ENCODE measurements around the gene HIVEP2.

HIVEP2 gene

GRCh38 chr6:142887517-142887916 lies 57.5 kb downstream of the HIVEP2 start:
- H3K27ac ChIP-seq (ENCODE audit: low read depth, low read length): no peak overlapping the region
- no peak overlapping the region for H3K4me3 ChIP-seq (ENCODE audit: low read depth, low read length)
- no peak overlapping the region for H3K9ac ChIP-seq (ENCODE audit: low read depth, low read length)
- peaks cover 40% of the 10 kb centered on the region for H3K4me1 ChIP-seq (ENCODE audit: control insufficient read depth, insufficient read depth, low read length)
- no peaks in the 10 kb centered on the region for H3K9me3 ChIP-seq (ENCODE audit: control insufficient read depth, insufficient read depth, low read length)
- no peaks in the 10 kb centered on the region for H3K36me3 ChIP-seq (ENCODE audit: control insufficient read depth, insufficient read depth, low read length)
- H3K27me3 ChIP-seq (ENCODE audit: control insufficient read depth, insufficient read depth, low read length): no peaks in the 10 kb centered on the region

- H3K4me3 ChIP-seq (ENCODE audit: low read depth, low read length): no peak overlapping the region
- no peaks in the 10 kb centered on the region for H3K36me3 ChIP-seq (ENCODE audit: control insufficient read depth, insufficient read depth, low read length)
- H3K27me3 ChIP-seq (ENCODE audit: control insufficient read depth, insufficient read depth, low read length): no peaks in the 10 kb centered on the region
- peaks cover 41% of the 10 kb centered on the region for H3K4me1 ChIP-seq (ENCODE audit: control insufficient read depth, insufficient read depth, low read length)
- H3K9ac ChIP-seq (ENCODE audit: low read depth, low read length): no peak overlapping the region
- H3K9me3 ChIP-seq (ENCODE audit: control insufficient read depth, insufficient read depth, low read length): no peaks in the 10 kb centered on the region
- H3K27ac ChIP-seq (ENCODE audit: low read depth, low read length): peak overlapping the region; percentile 7
Observed at GRCh38 chr6:142886431-142887170, 58.4 kb downstream of the HIVEP2 start.

- no peaks in the 10 kb centered on the region for H3K27me3 ChIP-seq (ENCODE audit: control insufficient read depth, insufficient read depth, low read length)
- H3K9me3 ChIP-seq (ENCODE audit: control insufficient read depth, insufficient read depth, low read length): no peaks in the 10 kb centered on the region
- H3K27ac ChIP-seq (ENCODE audit: low read depth, low read length): peak overlapping the region; percentile 89
- H3K9ac ChIP-seq (ENCODE audit: low read depth, low read length): no peak overlapping the region
- H3K4me1 ChIP-seq (ENCODE audit: control insufficient read depth, insufficient read depth, low read length): peaks cover 41% of the 10 kb centered on the region
- no peaks in the 10 kb centered on the region for H3K36me3 ChIP-seq (ENCODE audit: control insufficient read depth, insufficient read depth, low read length)
- peak overlapping the region; percentile 27 for H3K4me3 ChIP-seq (ENCODE audit: low read depth, low read length)
Observed at GRCh38 chr6:142885182-142885867, 59.7 kb downstream of the HIVEP2 start.

- Histone ChIP-seq H3K4me3 (ENCODE audit: low read depth, low read length) (peak overlapping the region; percentile 27; the same call in 1 of the 2 replicates), H3K27me3 (ENCODE audit: control insufficient read depth, insufficient read depth, low read length) (no peaks in the 10 kb centered on the region), H3K36me3 (ENCODE audit: control insufficient read depth, insufficient read depth, low read length) (no peaks in the 10 kb centered on the region), H3K27ac (ENCODE audit: low read depth, low read length) (peak overlapping the region; percentile 89), H3K4me1 (ENCODE audit: control insufficient read depth, insufficient read depth, low read length) (peaks cover 41% of the 10 kb centered on the region), H3K9ac (ENCODE audit: low read depth, low read length) (no peak overlapping the region), H3K9me3 (ENCODE audit: control insufficient read depth, insufficient read depth, low read length) (no peaks in the 10 kb centered on the region)
Observed at GRCh38 chr6:142884214-142885035, 60.6 kb downstream of the HIVEP2 start.

GRCh38 chr6:142883011-142883410 lies 62.0 kb downstream of the HIVEP2 start:
- Histone ChIP-seq H3K9ac (ENCODE audit: low read depth, low read length) (no peak overlapping the region), H3K36me3 (ENCODE audit: control insufficient read depth, insufficient read depth, low read length) (no peaks in the 10 kb centered on the region), H3K27ac (ENCODE audit: low read depth, low read length) (no peak overlapping the region), H3K9me3 (ENCODE audit: control insufficient read depth, insufficient read depth, low read length) (no peaks in the 10 kb centered on the region), H3K4me1 (ENCODE audit: control insufficient read depth, insufficient read depth, low read length) (peaks cover 41% of the 10 kb centered on the region), H3K27me3 (ENCODE audit: control insufficient read depth, insufficient read depth, low read length) (no peaks in the 10 kb centered on the region), H3K4me3 (ENCODE audit: low read depth, low read length) (no peak overlapping the region)

GRCh38 chr6:142881761-142882160 lies 63.2 kb downstream of the HIVEP2 start:
- H3K9ac ChIP-seq (ENCODE audit: low read depth, low read length): no peak overlapping the region
- no peaks in the 10 kb centered on the region for H3K36me3 ChIP-seq (ENCODE audit: control insufficient read depth, insufficient read depth, low read length)
- no peaks in the 10 kb centered on the region for H3K9me3 ChIP-seq (ENCODE audit: control insufficient read depth, insufficient read depth, low read length)
- no peaks in the 10 kb centered on the region for H3K27me3 ChIP-seq (ENCODE audit: control insufficient read depth, insufficient read depth, low read length)
- H3K4me3 ChIP-seq (ENCODE audit: low read depth, low read length): no peak overlapping the region
- H3K27ac ChIP-seq (ENCODE audit: low read depth, low read length): no peak overlapping the region
- H3K4me1 ChIP-seq (ENCODE audit: control insufficient read depth, insufficient read depth, low read length): peaks cover 38% of the 10 kb centered on the region

GRCh38 chr6:142881290-142881689 lies 63.7 kb downstream of the HIVEP2 start:
- Histone ChIP-seq H3K9me3 (ENCODE audit: control insufficient read depth, insufficient read depth, low read length) (no peaks in the 10 kb centered on the region), H3K27ac (ENCODE audit: low read depth, low read length) (no peak overlapping the region), H3K9ac (ENCODE audit: low read depth, low read length) (no peak overlapping the region), H3K4me1 (ENCODE audit: control insufficient read depth, insufficient read depth, low read length) (peaks cover 35% of the 10 kb centered on the region), H3K36me3 (ENCODE audit: control insufficient read depth, insufficient read depth, low read length) (no peaks in the 10 kb centered on the region), H3K4me3 (ENCODE audit: low read depth, low read length) (no peak overlapping the region), H3K27me3 (ENCODE audit: control insufficient read depth, insufficient read depth, low read length) (no peaks in the 10 kb centered on the region)

- no peaks in the 10 kb centered on the region for H3K27me3 ChIP-seq (ENCODE audit: control insufficient read depth, insufficient read depth, low read length)
- H3K27ac ChIP-seq (ENCODE audit: low read depth, low read length): no peak overlapping the region
- H3K9me3 ChIP-seq (ENCODE audit: control insufficient read depth, insufficient read depth, low read length): no peaks in the 10 kb centered on the region
- no peak overlapping the region for H3K9ac ChIP-seq (ENCODE audit: low read depth, low read length)
- no peak overlapping the region for H3K4me3 ChIP-seq (ENCODE audit: low read depth, low read length)
- no peaks in the 10 kb centered on the region for H3K36me3 ChIP-seq (ENCODE audit: control insufficient read depth, insufficient read depth, low read length)
- H3K4me1 ChIP-seq (ENCODE audit: control insufficient read depth, insufficient read depth, low read length): peaks cover 28% of the 10 kb centered on the region
Observed at GRCh38 chr6:142880201-142880600, 64.8 kb downstream of the HIVEP2 start.

GRCh38 chr6:142879527-142879926 lies 65.4 kb downstream of the HIVEP2 start:
- no peaks in the 10 kb centered on the region for H3K27me3 ChIP-seq (ENCODE audit: control insufficient read depth, insufficient read depth, low read length)
- H3K9ac ChIP-seq (ENCODE audit: low read depth, low read length): no peak overlapping the region
- H3K4me3 ChIP-seq (ENCODE audit: low read depth, low read length): no peak overlapping the region

GRCh38 chr6:142879076-142879475 lies 65.9 kb downstream of the HIVEP2 start:
- H3K9me3 ChIP-seq (ENCODE audit: control insufficient read depth, insufficient read depth, low read length): no peaks in the 10 kb centered on the region
- no peak overlapping the region for H3K4me3 ChIP-seq (ENCODE audit: low read depth, low read length)
- no peak overlapping the region for H3K9ac ChIP-seq (ENCODE audit: low read depth, low read length)
- H3K27me3 ChIP-seq (ENCODE audit: control insufficient read depth, insufficient read depth, low read length): no peaks in the 10 kb centered on the region
- no peak overlapping the region for H3K27ac ChIP-seq (ENCODE audit: low read depth, low read length)
- no peaks in the 10 kb centered on the region for H3K36me3 ChIP-seq (ENCODE audit: control insufficient read depth, insufficient read depth, low read length)
- H3K4me1 ChIP-seq (ENCODE audit: control insufficient read depth, insufficient read depth, low read length): peaks cover 27% of the 10 kb centered on the region

More at GRCh38 chr6:142879527-142879926, 65.4 kb downstream of the HIVEP2 start:
- Histone ChIP-seq H3K4me1 (ENCODE audit: control insufficient read depth, insufficient read depth, low read length) (peaks cover 29% of the 10 kb centered on the region), H3K27ac (ENCODE audit: low read depth, low read length) (no peak overlapping the region), H3K36me3 (ENCODE audit: control insufficient read depth, insufficient read depth, low read length) (no peaks in the 10 kb centered on the region), H3K9me3 (ENCODE audit: control insufficient read depth, insufficient read depth, low read length) (no peaks in the 10 kb centered on the region)

GRCh38 chr6:142878407-142878806 lies 66.6 kb downstream of the HIVEP2 start:
- Histone ChIP-seq H3K27ac (ENCODE audit: low read depth, low read length) (no peak overlapping the region), H3K36me3 (ENCODE audit: control insufficient read depth, insufficient read depth, low read length) (no peaks in the 10 kb centered on the region), H3K4me3 (ENCODE audit: low read depth, low read length) (no peak overlapping the region), H3K9ac (ENCODE audit: low read depth, low read length) (no peak overlapping the region), H3K27me3 (ENCODE audit: control insufficient read depth, insufficient read depth, low read length) (no peaks in the 10 kb centered on the region), H3K4me1 (ENCODE audit: control insufficient read depth, insufficient read depth, low read length) (peaks cover 25% of the 10 kb centered on the region), H3K9me3 (ENCODE audit: control insufficient read depth, insufficient read depth, low read length) (no peaks in the 10 kb centered on the region)
